ENCODE measurements around the gene RECQL. TPM values are rescaled to one million over a fixed set of nuclear protein-coding genes. Genes with fewer than 3 reads are reported as not detected.

Gene RECQL
- total and polyA plus RNA-seq, 2 of the 8 experiments (the other 6 are each of a cell fraction or from before 2014, with no cell fraction given): 8.1 to 40.3 TPM

GRCh38 chr12:21451529-21451928 lies 49.9 kb downstream of the RECQL start (continued):
- TF ChIP-seq RBBP5 (IDR thresholded peaks at IDR 0.05; ENCODE audit: borderline replicate concordance, low read depth, low read length) (no peak), SAP30 (IDR thresholded peaks at IDR 0.05; ENCODE audit: insufficient read depth, insufficient replicate concordance, low read length) (no peak), CEBPB (IDR thresholded peaks at IDR 0.05; ENCODE audit: low read depth, low read length) (peak; percentile 26; the same call in 1 of the 2 replicates), FOSL1 (IDR thresholded peaks at IDR 0.05; ENCODE audit: insufficient read depth, low read depth, low read length) (no peak), NANOG (IDR thresholded peaks at IDR 0.05; ENCODE audit: insufficient read depth, low read depth, low read length, poor library complexity, severe bottlenecking) (no peak), TEAD4 (IDR thresholded peaks at IDR 0.05; ENCODE audit: low read depth, low read length) (0 out of 2 replicates have a peak, but pooled peaks have one; percentile 14), CHD7 (IDR thresholded peaks at IDR 0.05; ENCODE audit: insufficient replicate concordance, low read length) (no peak), SIN3A (conservative IDR thresholded peaks at IDR 0.05 in 1 of 2, IDR thresholded peaks at IDR 0.05 in 1 of 2; ENCODE audit: low read depth in 1 of 2, low read length in 2 of 2) (no peak), CTBP2 (IDR thresholded peaks at IDR 0.05; ENCODE audit: borderline replicate concordance, insufficient read depth, insufficient read length, low read length) (no peak), KDM5A (IDR thresholded peaks at IDR 0.05; ENCODE audit: low read length) (no peak), ASH2L (IDR thresholded peaks at IDR 0.05; ENCODE audit: low read length) (no peak)

Data from H1 (cell line).